ENCODE results near the gene PDLIM1. TPM values are rescaled to one million over a fixed set of nuclear protein-coding genes. Genes with fewer than 3 reads are reported as not detected.
A peak's percentile ranks its signal among the peaks of the same experiment; 100 is the strongest.

Gene PDLIM1
- total and polyA plus RNA-seq, 8 donors: 44.1 to 120 (median 55.9) TPM

DNA sequence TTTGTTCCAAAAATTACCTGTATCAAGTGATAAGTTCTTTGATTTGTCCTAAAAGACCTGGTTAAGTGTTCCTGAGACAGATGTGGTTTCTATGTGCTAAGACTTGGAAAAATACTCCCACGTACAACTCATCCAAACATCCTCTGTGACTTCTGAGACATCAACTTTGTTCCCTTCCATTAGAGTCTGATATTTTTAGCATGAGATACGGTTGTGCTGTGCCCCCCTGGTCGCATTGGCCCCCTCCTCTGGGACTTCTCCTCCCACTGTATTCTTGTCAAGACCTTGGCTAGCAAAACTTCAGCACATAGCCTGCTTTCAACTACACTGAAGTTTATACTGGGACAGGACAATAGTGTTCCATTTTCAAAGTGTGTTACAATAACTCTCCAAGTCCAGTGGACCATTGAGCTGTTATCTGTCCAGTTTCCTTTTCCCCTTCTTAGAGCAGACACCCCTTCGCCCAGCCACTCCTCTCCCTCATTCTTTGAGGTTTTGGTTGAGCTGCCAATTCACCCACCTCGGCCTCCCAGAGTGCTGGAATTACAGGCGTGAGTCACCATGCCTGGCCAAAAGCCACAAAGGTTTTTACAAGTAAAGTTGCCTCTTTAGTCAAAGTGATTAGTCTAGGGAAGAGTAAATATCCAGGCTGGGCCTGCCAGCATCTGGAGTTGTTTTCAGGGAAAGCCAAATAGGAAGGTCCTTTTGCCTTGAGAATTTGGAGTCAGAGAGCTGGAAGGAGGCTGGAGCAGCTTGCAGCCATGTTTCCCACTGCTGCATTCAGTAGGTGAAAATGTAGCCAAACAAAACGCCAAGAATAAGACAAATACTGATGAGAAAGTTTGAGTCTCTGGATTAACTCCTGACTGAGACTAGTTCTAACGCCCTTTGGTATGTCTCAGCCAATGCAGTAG, 17.8 kb upstream of the PDLIM1 start:
- FAIRE-seq (no peak), DNase-seq (peak in 5 of 6 donors; percentile 73 to 91 (median 82)), ATAC-seq (peak; percentile 84 to 90 (median 87))
- no peak overlapping the region for H3K4me3 ChIP-seq
- 43 to 45% methylated on average over 8 of the region's 8 CpGs for WGBS, 2 donors
- no peaks in the 10 kb centered on the region for H3K36me3 ChIP-seq
- H3K27ac ChIP-seq: peak overlapping the region in 3 of 4 donors; percentile 23 to 80 (median 59)
- no peaks in the 10 kb centered on the region for H3K27me3 ChIP-seq
- peaks cover 6 to 37% (median 13%) of the 10 kb centered on the region in 3 donors for H3K4me1 ChIP-seq
- no peaks in the 10 kb centered on the region for H3K9me3 ChIP-seq
- intact Hi-C loops (cut with DNase I): no loop called here
- TF ChIP-seq, protein P1, sequence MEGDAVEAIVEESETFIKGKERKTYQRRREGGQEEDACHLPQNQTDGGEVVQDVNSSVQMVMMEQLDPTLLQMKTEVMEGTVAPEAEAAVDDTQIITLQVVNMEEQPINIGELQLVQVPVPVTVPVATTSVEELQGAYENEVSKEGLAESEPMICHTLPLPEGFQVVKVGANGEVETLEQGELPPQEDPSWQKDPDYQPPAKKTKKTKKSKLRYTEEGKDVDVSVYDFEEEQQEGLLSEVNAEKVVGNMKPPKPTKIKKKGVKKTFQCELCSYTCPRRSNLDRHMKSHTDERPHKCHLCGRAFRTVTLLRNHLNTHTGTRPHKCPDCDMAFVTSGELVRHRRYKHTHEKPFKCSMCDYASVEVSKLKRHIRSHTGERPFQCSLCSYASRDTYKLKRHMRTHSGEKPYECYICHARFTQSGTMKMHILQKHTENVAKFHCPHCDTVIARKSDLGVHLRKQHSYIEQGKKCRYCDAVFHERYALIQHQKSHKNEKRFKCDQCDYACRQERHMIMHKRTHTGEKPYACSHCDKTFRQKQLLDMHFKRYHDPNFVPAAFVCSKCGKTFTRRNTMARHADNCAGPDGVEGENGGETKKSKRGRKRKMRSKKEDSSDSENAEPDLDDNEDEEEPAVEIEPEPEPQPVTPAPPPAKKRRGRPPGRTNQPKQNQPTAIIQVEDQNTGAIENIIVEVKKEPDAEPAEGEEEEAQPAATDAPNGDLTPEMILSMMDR (IDR thresholded peaks at IDR 0.05): no peak

GRCh38 chr10:95306851-95307250, 16.0 kb upstream of the PDLIM1 start:
- Histone ChIP-seq H3K4me3 (no peak overlapping the region), H3K4me1 (peaks cover 3 to 26% (median 13%) of the 10 kb centered on the region in 3 donors), H3K27ac (no peak overlapping the region), H3K27me3 (no peaks in the 10 kb centered on the region), H3K36me3 (no peaks in the 10 kb centered on the region), H3K9me3 (no peaks in the 10 kb centered on the region)
- FAIRE-seq (no peak), DNase-seq (no peak), ATAC-seq (no peak)
- intact Hi-C loops (cut with DNase I): no loop called here
- TF ChIP-seq, protein P1 (IDR thresholded peaks at IDR 0.05): no peak
- WGBS, 2 donors: 26 to 44% methylated on average over 1 of the region's 1 CpG

DNA sequence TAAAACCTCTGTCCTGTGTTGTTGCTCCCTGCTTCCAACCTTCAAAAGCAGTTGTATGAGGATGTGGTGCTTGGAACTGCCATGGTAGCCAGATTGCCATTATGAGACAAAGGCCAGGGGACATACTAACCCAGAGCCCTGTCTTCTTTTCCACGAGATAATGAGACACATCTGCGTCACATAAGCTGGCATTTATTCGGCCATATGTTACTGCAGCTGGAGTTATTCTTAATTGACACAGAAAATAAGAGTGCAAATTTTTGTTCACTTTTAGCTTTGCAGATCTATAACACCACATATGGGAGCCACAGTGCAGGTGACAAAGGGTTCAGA, 15.5 kb upstream of the PDLIM1 start:
- WGBS, 2 donors: 70 to 75% methylated on average over 3 of the region's 3 CpGs
- no peak for FAIRE-seq

GRCh38 chr10:95305606-95306317, 15.0 kb upstream of the PDLIM1 start:
- 29 to 31% methylated on average over 10 of the region's 10 CpGs for WGBS, 2 donors
- no peak overlapping the region for H3K4me3 ChIP-seq
- H3K9me3 ChIP-seq: no peaks in the 10 kb centered on the region
- intact Hi-C loops (cut with DNase I): no loop called here
- peaks cover 0 to 26% (median 13%) of the 10 kb centered on the region in 3 donors for H3K4me1 ChIP-seq
- DNase-seq: no peak
- no peak overlapping the region for H3K27ac ChIP-seq
- no peaks in the 10 kb centered on the region for H3K36me3 ChIP-seq
- no peak for FAIRE-seq
- H3K27me3 ChIP-seq: no peaks in the 10 kb centered on the region
- peak in 2 of 4 donors; percentile 20 to 23 for ATAC-seq
- TF ChIP-seq, protein P1 (IDR thresholded peaks at IDR 0.05): no peak

More for the DNA sequence above, 15.5 kb upstream of the PDLIM1 start:
- Histone ChIP-seq H3K9me3 (no peaks in the 10 kb centered on the region), H3K4me1 (peaks cover 0 to 26% (median 13%) of the 10 kb centered on the region in 3 donors), H3K4me3 (no peak overlapping the region), H3K27me3 (no peaks in the 10 kb centered on the region), H3K27ac (no peak overlapping the region), H3K36me3 (no peaks in the 10 kb centered on the region)
- DNase-seq (no peak), ATAC-seq (no peak)
- TF ChIP-seq, protein P1 (IDR thresholded peaks at IDR 0.05): no peak
- intact Hi-C loops (cut with DNase I): no loop called here

All from pancreas (tissue), 10 donors.